Measurements from ENCODE around the gene CCDC88B. TPM values are rescaled to one million over a fixed set of nuclear protein-coding genes. Genes with fewer than 3 reads are reported as not detected.

CCDC88B gene
- total and polyA plus RNA-seq, 9 of the 15 experiments (the other 6 are each of a cell fraction or from before 2014, with no cell fraction given), result 0.13 to 18.1 (median 7.9) TPM

GRCh38 chr11:64305691-64306562, 34.1 kb upstream of the CCDC88B start (continued):
- TF ChIP-seq ZNF318 (IDR thresholded peaks at IDR 0.05; ENCODE audit: borderline replicate concordance in 1 of 2, low read depth in 1 of 2) (no peak), ZNF830 (CRISPR knock-in tag; IDR thresholded peaks at IDR 0.05) (no peak), HDAC3 (IDR thresholded peaks at IDR 0.05; ENCODE audit: borderline replicate concordance, partially characterized antibody) (no peak)
